ENCODE measurements around the gene PKHD1.

Gene PKHD1

GRCh38 chr6:51648774-51649173 lies 438.6 kb downstream of the PKHD1 start:
- no peak for DNase-seq (ENCODE audit: low spot score)
- TF ChIP-seq, protein P1, sequence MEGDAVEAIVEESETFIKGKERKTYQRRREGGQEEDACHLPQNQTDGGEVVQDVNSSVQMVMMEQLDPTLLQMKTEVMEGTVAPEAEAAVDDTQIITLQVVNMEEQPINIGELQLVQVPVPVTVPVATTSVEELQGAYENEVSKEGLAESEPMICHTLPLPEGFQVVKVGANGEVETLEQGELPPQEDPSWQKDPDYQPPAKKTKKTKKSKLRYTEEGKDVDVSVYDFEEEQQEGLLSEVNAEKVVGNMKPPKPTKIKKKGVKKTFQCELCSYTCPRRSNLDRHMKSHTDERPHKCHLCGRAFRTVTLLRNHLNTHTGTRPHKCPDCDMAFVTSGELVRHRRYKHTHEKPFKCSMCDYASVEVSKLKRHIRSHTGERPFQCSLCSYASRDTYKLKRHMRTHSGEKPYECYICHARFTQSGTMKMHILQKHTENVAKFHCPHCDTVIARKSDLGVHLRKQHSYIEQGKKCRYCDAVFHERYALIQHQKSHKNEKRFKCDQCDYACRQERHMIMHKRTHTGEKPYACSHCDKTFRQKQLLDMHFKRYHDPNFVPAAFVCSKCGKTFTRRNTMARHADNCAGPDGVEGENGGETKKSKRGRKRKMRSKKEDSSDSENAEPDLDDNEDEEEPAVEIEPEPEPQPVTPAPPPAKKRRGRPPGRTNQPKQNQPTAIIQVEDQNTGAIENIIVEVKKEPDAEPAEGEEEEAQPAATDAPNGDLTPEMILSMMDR (IDR thresholded peaks at IDR 0.05; ENCODE audit: extremely low read depth, missing control alignments) = no peak

DNA sequence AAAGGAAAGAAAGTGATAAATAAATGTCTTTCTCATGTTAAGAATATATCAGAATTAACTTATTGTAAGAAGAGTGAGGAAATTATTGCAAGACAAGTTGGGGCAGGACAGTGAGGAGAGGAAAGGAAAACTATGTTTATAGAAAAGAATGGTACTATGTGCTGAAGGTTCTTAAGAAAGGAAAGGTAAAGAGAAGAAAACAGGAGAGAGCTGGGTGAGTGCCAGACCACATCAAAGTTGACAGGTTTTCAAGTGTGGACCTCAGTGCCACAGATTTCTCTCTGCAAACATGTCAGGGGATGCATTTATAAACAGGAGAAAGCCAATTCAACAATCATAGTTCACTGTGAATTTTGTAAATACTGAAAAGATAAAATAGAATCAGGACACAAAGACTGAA lies 439.2 kb downstream of the PKHD1 start:
- DNase-seq (ENCODE audit: low spot score) = no peak
- TF ChIP-seq, protein P1 (IDR thresholded peaks at IDR 0.05; ENCODE audit: extremely low read depth, missing control alignments) = no peak

GRCh38 chr6:51644426-51644825 lies 443.0 kb downstream of the PKHD1 start:
- TF ChIP-seq, protein P1 (IDR thresholded peaks at IDR 0.05; ENCODE audit: extremely low read depth, missing control alignments) = no peak
- DNase-seq (ENCODE audit: low spot score) = no peak

DNA sequence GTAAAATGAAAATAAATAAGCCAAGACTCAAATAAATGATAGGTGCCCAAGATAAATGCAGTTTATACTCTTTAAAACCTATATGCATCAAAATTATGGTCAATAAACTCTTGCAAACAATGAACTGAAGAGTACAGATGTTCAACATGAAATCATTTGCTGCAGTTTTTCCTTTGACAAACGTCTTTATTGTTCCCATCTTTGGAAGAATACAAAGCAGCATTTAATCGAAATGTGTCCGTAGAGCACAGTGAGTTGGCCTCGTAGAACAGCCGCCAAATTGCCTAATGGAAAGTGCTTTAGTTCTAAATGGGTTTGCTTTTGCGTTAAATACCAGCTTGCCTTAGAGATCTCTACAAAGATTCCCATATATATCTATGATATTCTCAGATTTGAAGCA lies 447.4 kb downstream of the PKHD1 start:
- no peak for DNase-seq (ENCODE audit: low spot score)
- TF ChIP-seq, protein P1 (IDR thresholded peaks at IDR 0.05; ENCODE audit: extremely low read depth, missing control alignments) = no peak

- no peak for DNase-seq (ENCODE audit: low spot score)
- TF ChIP-seq, protein P1 (IDR thresholded peaks at IDR 0.05; ENCODE audit: extremely low read depth, missing control alignments) = no peak
These were observed 454.0 kb downstream of the PKHD1 start for GRCh38 chr6:51633424-51633823.

DNA sequence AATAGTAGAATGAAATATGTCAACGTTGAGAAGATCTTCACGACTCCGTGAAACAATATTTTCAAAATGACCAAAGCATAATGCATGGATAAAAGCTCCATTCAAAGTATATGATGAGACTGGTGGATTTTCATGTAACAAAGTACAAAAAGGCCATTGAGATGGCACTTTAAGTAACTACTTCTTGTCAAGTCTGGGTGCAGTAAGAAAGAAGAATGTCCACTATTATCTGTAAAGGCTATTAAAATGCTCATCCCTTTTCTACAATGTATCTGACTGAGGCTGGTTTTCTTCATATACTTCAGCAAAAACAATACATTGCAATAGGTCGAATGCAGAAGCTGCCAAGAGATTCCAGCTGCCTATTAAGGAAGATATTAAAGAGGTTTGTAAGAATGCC lies 457.4 kb downstream of the PKHD1 start:
- TF ChIP-seq, protein P1 (IDR thresholded peaks at IDR 0.05; ENCODE audit: extremely low read depth, missing control alignments) = no peak
- no peak for DNase-seq (ENCODE audit: low spot score)

DNA sequence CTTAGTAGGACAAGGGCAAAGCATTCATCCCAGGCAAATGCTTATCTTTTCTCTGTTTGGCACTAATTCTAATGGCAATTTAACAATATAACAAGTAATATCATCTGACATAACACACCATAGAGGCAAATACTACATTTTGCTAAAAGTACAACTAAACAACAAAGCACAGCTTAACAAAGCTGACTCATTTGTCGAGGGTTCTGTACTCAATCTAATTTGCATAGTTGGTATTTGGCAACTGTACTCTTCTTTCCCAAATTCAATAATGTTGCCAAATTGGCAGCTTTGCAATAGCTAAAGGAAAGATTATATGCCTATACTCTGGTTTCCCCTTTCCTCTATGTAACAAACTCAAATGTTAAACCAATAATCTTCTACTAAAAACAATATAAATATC lies 461.0 kb downstream of the PKHD1 start:
- no peak for DNase-seq (ENCODE audit: low spot score)
- TF ChIP-seq, protein P1 (IDR thresholded peaks at IDR 0.05; ENCODE audit: extremely low read depth, missing control alignments) = no peak

Data from GM20000 (cell line).